Heart right ventricle (tissue), 16 donors: ENCODE data around the gene KMT2E. TPM values are rescaled to one million over a fixed set of nuclear protein-coding genes. Genes with fewer than 3 reads are reported as not detected.

Experiments used
- ATAC-seq, 8 donors: fragments of 200-7000 bp; cut with Tn5 transposase; one replicate each; pipeline ENCODE4 v1.9.1; 2020; ENCODE audit warnings: mild to moderate bottlenecking in 8 of 8, moderate library complexity in 8 of 8, moderate number of reproducible peaks in 1 of 8
- DNase-seq, 2 donors: peaks; one replicate each; pipeline ENCODE4 v3.0.0-alpha.2; 2020
- H3K27ac ChIP-seq, 10 donors: fragments of 200-600 bp; sonication (generic) in 2 of 10; one replicate each; pipeline versions ENCODE4 v1.5.0 to v1.8.0; 2020 to 2022; ENCODE audit warnings: mild to moderate bottlenecking in 3 of 10
- H3K27me3 ChIP-seq, 7 donors: fragments of 200-600 bp; one replicate each; pipeline ENCODE4 v1.8.0; 2021 to 2022; ENCODE audit warnings: mild to moderate bottlenecking in 2 of 7
- H3K36me3 ChIP-seq, 9 donors: fragments of 200-600 bp; sonication (generic) in 1 of 9; one replicate each; pipeline versions ENCODE4 v1.5.0 to v1.8.0; 2020 to 2022; ENCODE audit warnings: mild to moderate bottlenecking in 2 of 9
- H3K4me1 ChIP-seq, 9 donors: fragments of 200-600 bp; sonication (generic) in 1 of 9; one replicate each; pipeline versions ENCODE4 v1.5.0 to v1.8.0; 2020 to 2022; ENCODE audit warnings: mild to moderate bottlenecking in 4 of 9
- H3K4me3 ChIP-seq, 10 donors: fragments of 200-600 bp; sonication (generic) in 2 of 10; one replicate each; pipeline versions ENCODE4 v1.5.0 to v1.8.0; 2020 to 2022; ENCODE audit warnings: mild to moderate bottlenecking in 7 of 10, moderate library complexity in 2 of 10
- H3K9me3 ChIP-seq, 11 donors: fragments of 200-600 bp in 10 of 11; sonication (generic) in 2 of 11; one replicate each; pipeline versions ENCODE4 v1.5.0 to v1.8.0; 2013 to 2022; ENCODE audit warnings: mild to moderate bottlenecking in 2 of 11, control low read depth in 1 of 11, moderate library complexity in 1 of 11
- CTCF ChIP-seq, 9 donors: fragments of 200-600 bp; sonication (generic) in 2 of 9; IDR thresholded peaks; one replicate each; pipeline versions ENCODE4 v1.5.0 to v1.8.0; 2021 to 2022; ENCODE audit warnings: antibody characterized with exemption in 9 of 9, mild to moderate bottlenecking in 5 of 9, moderate library complexity in 1 of 9
- WGBS, 2 donors: extraction: QIAGEN DNeasy Blood & Tissue Kit; methylation state at CpG; one replicate each; pipeline ENCODE4 v1.1.7; 2013; ENCODE audit warnings: inconsistent platforms in 1 of 2; 5-methylcytosine and 5-hydroxymethylcytosine counted together
- intact Hi-C, 10 donors: fragments of 100-400 bp; cut with DNase I; formaldehyde crosslinking; loops; one replicate each; pipeline versions ENCODE4 v1.11.1 to v1.14.2; 2022
- polyA plus RNA-seq, 2 donors: library from polyadenylated mRNA; stranded (reverse); fragments of 200-250 nt; gene quantifications; one replicate each; pipeline ENCODE4 v1.2.3, GENCODE V29; 2013
- total RNA-seq, 10 donors: library from RNA; stranded (reverse); fragmentation: NEBNext Ultra II Directional in 3 of 10; extraction: Animal tissue kit (Norgen Biotek cat#: 25700) in 3 of 10; gene quantifications; one replicate each; pipeline versions ENCODE4 v1.2.1 to v1.2.4, GENCODE V29; 2021 to 2023
- donor health status: Arrhythmogenic right ventricular cardiomyopathy.
- donor health status: ischemic (EF 13 %, LVEDD 7.1; RV severe dilation, severe dysfunction).
- donor health status: healthy with polysubstance abuse.
- donor health status: DM: no; HTN: yes; CAD: no.
- donor health status: DM: no; HTN: no; CAD: no.
- donor health status: ischemic (EF 25% LVEDD 6.9; RV normal size, moderate dysfunction).
- donor health status: ischemic (EF 25% LVEDD 5.7; RV mildly dilated, moderate dysfunction).
- donor health status: healthy.
- donor health status: DM: yes; HTN: yes; CAD: no.
- donor health status: Ischemic cardiomyopathy.
- donor health status: ischemic (EF 35%, LVEDD 5.7; RV mildly dilated, moderate dysfunction).
- donor health status: nonischemic (EF 11% LVEDD 7.7; RV severe dilation, severe dysfunction).
- donor health status: DM: yes; HTN: yes; CAD: no.
- donor health status: PGD.
- donor health status: ischemic (EF 29% LVEDD 5.4; RV normal size, mild dysfunction).
- donor health status: nonischemic (EF 23%, LVEDD 6.1; RV moderate dilation, normal function).

KMT2E gene
- total and polyA plus RNA-seq, 12 donors: 9.4 to 53.3 (median 46.2) TPM

GRCh38 chr7:105021352-105021751, 7.3 kb downstream of the KMT2E start:
- H3K27me3 ChIP-seq: no peaks in the 10 kb centered on the region
- H3K27ac ChIP-seq: peak overlapping the region in 3 of 10 donors; percentile 13 to 32 (median 28)
- intact Hi-C loops: no loop called here
- TF ChIP-seq CTCF (IDR thresholded peaks at IDR 0.05): no peak
- DNase-seq (no peak), ATAC-seq (no peak)
- 54 to 59% methylated on average over 3 of the region's 3 CpGs for WGBS, 2 donors
- H3K4me1 ChIP-seq: peaks cover 0 to 100% (median 88%) of the 10 kb centered on the region in 9 donors
- H3K9me3 ChIP-seq: no peaks in the 10 kb centered on the region
- H3K4me3 ChIP-seq: peak overlapping the region in 1 of 10 donors; percentile 3
- no peaks in the 10 kb centered on the region for H3K36me3 ChIP-seq

- Histone ChIP-seq H3K27me3 (no peaks in the 10 kb centered on the region), H3K27ac (peak overlapping the region in 2 of 10 donors; percentile 9 to 28), H3K4me3 (no peak overlapping the region), H3K36me3 (no peaks in the 10 kb centered on the region), H3K4me1 (peaks cover 0 to 100% (median 92%) of the 10 kb centered on the region in 9 donors), H3K9me3 (no peaks in the 10 kb centered on the region)
- TF ChIP-seq CTCF (IDR thresholded peaks at IDR 0.05): no peak
- 74 to 79% methylated on average over 3 of the region's 3 CpGs for WGBS, 2 donors
- DNase-seq (no peak), ATAC-seq (no peak)
- intact Hi-C loops: no loop called here
These were observed 8.0 kb downstream of the KMT2E start for GRCh38 chr7:105021967-105022366.

GRCh38 chr7:105022458-105022857, 8.5 kb downstream of the KMT2E start:
- Histone ChIP-seq H3K27me3 (no peaks in the 10 kb centered on the region), H3K27ac (peak overlapping the region in 2 of 10 donors; percentile 9 to 28), H3K9me3 (no peaks in the 10 kb centered on the region), H3K4me3 (no peak overlapping the region), H3K4me1 (peaks cover 0 to 100% (median 94%) of the 10 kb centered on the region in 9 donors), H3K36me3 (no peaks in the 10 kb centered on the region)
- intact Hi-C loops: no loop called here
- no peak for TF ChIP-seq CTCF (IDR thresholded peaks at IDR 0.05)
- no peak for ATAC-seq
- WGBS, 2 donors: 70 to 74% methylated on average over 4 of the region's 4 CpGs
- no peak for DNase-seq

- DNase-seq (no peak), ATAC-seq (no peak)
- no peak for TF ChIP-seq CTCF (IDR thresholded peaks at IDR 0.05)
- H3K27ac ChIP-seq: peak overlapping the region in 1 of 10 donors; percentile 19
- no peaks in the 10 kb centered on the region for H3K9me3 ChIP-seq
- H3K36me3 ChIP-seq: no peaks in the 10 kb centered on the region
- intact Hi-C loops: no loop called here
- WGBS, 2 donors: 30 to 32% methylated on average over 1 of the region's 1 CpG
- H3K4me3 ChIP-seq: no peak overlapping the region
- peaks cover 0 to 100% (median 91%) of the 10 kb centered on the region in 9 donors for H3K4me1 ChIP-seq
- H3K27me3 ChIP-seq: no peaks in the 10 kb centered on the region
These were observed 10.7 kb downstream of the KMT2E start for GRCh38 chr7:105024734-105025133.
